Rectal smooth muscle tissue (tissue), 1 donor: ENCODE measurements around the gene AGAP2.

Experiments
- H3K27ac ChIP-seq: one replicate; pipeline ENCODE4 v1.7.0; 2013; ENCODE audit warnings: low read depth, low read length, inconsistent platforms
- H3K27me3 ChIP-seq: one replicate; pipeline ENCODE4 v1.7.0; 2013; ENCODE audit warnings: low read length; ENCODE audit not compliant: control insufficient read depth, insufficient read depth
- H3K36me3 ChIP-seq: one replicate; pipeline ENCODE4 v1.7.0; 2013; ENCODE audit warnings: low read length; ENCODE audit not compliant: control insufficient read depth, insufficient read depth
- H3K4me1 ChIP-seq: one replicate; pipeline ENCODE4 v1.7.0; 2013; ENCODE audit warnings: low read length; ENCODE audit not compliant: control insufficient read depth, insufficient read depth
- H3K4me3 ChIP-seq: one replicate; pipeline ENCODE4 v1.7.0; 2013; ENCODE audit warnings: low read length
- H3K9ac ChIP-seq: one replicate; pipeline ENCODE4 v1.7.0; 2013; ENCODE audit warnings: low read length

Gene AGAP2

DNA sequence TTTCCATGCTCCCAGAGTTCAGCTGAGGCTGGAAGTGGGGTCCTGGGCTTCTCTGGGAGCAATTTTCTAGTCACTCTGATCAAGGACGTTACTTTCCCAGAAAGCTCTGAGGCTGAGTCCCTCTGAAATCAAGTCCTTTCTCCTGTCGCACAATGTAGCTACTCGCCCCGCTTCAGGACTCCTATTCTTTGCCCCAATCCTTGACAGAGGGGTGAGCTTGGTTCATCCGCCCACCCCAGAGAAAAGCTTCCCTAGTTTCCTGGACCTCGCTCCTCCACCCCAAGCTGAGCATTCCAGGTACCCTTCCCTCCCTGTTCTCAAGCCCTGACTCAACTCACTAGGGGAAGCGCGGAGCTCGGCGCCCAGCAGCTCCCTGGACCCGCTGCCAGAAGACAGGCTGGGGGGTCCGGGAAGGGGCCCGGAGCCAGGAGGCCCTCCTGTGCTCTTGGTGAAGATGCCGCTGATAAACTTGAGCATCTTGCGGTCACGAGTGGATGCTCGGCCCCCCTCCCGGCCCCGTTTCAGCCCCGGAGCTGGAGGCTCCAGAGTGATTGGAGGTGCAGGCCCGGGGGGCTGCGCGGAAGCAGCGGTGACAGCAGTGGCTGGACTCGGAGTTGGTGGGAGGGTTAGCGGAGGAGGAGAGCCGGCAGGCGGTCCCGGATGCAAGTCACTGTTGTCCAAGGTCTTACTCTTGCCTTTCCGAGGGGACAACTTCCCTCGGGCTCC lies 1.6 kb downstream of the AGAP2 start:
- no peak overlapping the region for H3K4me3 ChIP-seq
- no peak overlapping the region for H3K27ac ChIP-seq
- H3K36me3 ChIP-seq, result no peaks in the 10 kb centered on the region
- no peaks in the 10 kb centered on the region for H3K4me1 ChIP-seq
- H3K9ac ChIP-seq, result no peak overlapping the region
- peaks cover 35% of the 10 kb centered on the region for H3K27me3 ChIP-seq

DNA sequence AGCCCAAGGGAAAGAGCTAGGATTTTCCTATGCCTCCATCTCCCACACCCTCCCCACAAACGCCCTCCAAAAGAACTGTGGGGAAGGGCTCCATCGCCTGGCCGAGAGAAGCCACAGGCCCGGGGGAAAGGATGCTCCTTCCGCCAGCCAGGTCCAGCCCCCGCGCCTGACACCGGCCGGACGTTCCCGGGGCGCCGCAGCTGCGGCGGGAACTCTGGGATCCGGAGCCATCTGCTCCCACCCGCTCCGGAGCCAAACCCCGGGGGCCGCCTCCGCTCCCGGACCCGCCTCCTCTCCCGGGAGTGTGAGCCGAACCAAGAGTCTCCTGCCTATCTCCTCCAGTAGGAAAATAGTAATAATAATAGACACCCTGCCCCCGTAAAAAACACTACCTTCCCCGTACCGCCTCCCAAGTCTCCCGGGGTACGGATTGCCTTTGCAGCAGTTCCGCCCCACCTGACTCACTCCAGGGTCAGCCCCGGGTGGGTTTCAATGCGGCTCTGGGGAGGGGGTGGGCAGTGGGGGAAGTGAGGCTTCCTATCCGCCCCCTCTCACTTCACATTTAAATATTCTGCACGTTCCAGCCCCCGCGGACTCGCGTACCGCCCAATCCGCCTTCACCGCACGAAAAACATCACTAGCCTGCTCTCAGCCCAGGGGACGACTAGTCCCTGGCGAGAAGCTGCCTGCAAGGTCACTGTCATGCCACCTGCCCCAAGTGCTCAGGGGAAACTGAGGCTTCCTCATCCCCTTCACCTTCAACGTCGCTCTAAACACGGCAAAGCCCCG lies 2.4 kb downstream of the AGAP2 start:
- no peak overlapping the region for H3K27ac ChIP-seq
- H3K4me1 ChIP-seq, result no peaks in the 10 kb centered on the region
- no peak overlapping the region for H3K4me3 ChIP-seq
- H3K9ac ChIP-seq, result no peak overlapping the region
- no peaks in the 10 kb centered on the region for H3K36me3 ChIP-seq
- H3K27me3 ChIP-seq, result peaks cover 35% of the 10 kb centered on the region

DNA sequence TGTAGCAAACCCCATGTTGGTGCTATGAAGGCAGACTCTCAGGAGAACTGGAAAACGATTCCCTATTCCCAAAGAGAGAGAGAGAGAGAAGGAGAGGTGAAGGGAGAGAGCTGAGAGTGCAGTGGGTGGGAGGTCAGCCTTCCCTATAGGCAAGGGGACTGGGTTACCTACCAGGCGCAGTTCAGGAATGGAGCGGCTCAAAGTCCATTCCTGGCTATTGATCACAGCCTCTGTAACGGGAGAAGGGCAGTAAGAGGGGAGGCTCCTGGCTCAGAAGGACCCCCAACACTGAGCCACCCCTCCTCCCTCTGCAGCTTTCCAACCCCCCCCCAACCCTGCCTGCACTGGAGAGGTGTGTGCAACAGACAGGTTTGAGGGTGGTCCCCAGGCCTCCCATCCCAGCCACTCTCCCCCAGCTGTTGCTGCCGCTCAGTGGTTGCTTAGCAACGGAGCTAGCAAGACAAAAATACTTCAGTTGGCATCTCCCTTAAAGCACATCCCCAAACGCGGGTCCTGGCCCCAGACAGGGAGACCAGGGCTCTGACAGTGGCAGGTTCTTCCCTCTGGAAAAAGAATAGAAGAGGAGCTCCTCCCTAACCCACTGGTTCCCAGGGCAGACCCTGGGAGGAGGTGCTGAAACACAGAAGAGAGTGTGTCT lies 3.2 kb downstream of the AGAP2 start:
- H3K9ac ChIP-seq, result no peak overlapping the region
- H3K4me3 ChIP-seq, result no peak overlapping the region
- H3K36me3 ChIP-seq, result no peaks in the 10 kb centered on the region
- H3K27ac ChIP-seq, result no peak overlapping the region
- H3K4me1 ChIP-seq, result no peaks in the 10 kb centered on the region
- peaks cover 35% of the 10 kb centered on the region for H3K27me3 ChIP-seq

DNA sequence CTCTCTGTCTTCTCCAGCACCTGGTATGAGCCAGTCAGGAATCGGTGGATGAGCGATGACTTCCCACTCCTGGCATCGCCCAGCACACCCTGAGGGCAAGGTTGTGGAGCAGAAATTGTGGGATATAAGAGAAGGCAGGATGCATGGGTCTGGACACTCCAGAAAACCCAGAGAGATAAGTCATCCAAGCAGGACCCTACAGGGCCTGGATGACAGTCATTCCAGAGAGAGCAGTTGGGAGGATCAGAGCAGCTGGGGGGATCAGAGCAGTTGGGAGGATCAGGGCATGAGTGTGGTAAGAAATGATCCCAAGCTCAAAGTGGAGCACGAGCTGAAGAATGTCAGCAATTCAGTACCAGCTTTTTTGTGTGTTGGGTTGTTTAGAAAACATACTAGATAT lies 4.0 kb downstream of the AGAP2 start:
- H3K4me3 ChIP-seq, result no peak overlapping the region
- no peak overlapping the region for H3K9ac ChIP-seq
- H3K27me3 ChIP-seq, result peaks cover 31% of the 10 kb centered on the region
- no peak overlapping the region for H3K27ac ChIP-seq
- H3K36me3 ChIP-seq, result no peaks in the 10 kb centered on the region
- H3K4me1 ChIP-seq, result no peaks in the 10 kb centered on the region

DNA sequence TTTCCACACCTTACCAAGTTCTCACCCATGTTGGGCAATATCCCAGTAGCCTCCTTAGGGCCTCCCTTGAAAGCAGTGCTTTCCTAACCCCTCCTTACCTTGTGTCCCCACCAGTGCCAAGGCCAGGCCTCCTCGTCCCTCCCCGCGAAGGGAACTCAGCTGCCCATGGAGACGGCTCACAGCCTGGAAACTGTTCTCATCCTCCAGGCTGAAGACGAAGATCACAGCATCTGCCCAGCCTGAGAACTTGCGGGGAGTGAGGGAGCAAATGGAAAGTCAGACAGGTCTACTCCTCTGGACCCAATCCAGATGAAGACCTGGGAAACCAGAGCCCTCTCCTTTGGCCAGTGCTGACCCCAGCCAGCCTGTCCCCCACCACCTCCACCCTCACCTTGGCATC lies 4.6 kb downstream of the AGAP2 start:
- H3K27me3 ChIP-seq, result peaks cover 25% of the 10 kb centered on the region
- no peak overlapping the region for H3K9ac ChIP-seq
- no peak overlapping the region for H3K4me3 ChIP-seq
- no peaks in the 10 kb centered on the region for H3K4me1 ChIP-seq
- no peaks in the 10 kb centered on the region for H3K36me3 ChIP-seq
- H3K27ac ChIP-seq, result no peak overlapping the region

DNA sequence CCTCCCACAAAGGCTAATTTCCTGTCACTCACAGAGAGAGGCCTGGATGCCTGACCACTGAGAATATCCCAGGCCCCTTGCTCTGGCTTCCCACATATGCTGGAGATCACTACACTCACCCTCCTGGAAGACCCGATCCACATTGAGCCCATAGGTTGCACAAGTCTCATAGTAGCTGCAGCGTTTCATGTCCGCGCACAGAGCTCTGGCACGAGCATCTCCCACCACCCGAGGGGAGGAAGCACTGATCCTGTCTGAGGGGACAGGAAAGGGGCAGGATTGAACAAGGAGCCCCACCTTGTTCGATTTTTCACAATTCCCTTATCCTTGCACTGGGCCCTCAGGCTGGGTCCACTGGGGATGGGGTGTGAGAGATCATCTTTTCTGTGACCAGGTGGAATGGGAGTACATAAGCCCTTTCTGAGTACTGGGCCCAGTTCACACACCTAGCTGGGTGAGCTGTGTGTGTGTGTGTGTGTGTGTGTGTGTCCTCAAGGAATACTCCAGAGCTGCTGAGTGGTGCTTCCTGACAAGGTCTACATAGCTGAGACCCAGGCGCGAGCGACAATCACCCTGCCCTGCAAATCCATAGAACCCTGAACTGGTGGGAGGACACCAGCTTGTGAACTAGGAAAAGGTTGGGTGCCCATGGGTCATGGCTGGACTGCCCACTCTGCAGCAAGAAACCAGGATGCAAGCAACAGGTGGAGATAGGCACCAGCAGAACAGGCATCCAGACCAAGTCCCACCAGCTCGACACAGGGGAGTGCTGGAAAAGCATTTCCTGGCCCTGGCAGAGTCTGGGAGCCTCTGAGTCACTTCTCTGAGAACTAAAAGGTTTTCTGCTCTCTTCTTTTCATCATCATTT lies 5.6 kb downstream of the AGAP2 start:
- Histone ChIP-seq H3K27me3 (peaks cover 25% of the 10 kb centered on the region), H3K27ac (no peak overlapping the region), H3K4me1 (no peaks in the 10 kb centered on the region), H3K9ac (no peak overlapping the region), H3K36me3 (no peaks in the 10 kb centered on the region), H3K4me3 (no peak overlapping the region)

DNA sequence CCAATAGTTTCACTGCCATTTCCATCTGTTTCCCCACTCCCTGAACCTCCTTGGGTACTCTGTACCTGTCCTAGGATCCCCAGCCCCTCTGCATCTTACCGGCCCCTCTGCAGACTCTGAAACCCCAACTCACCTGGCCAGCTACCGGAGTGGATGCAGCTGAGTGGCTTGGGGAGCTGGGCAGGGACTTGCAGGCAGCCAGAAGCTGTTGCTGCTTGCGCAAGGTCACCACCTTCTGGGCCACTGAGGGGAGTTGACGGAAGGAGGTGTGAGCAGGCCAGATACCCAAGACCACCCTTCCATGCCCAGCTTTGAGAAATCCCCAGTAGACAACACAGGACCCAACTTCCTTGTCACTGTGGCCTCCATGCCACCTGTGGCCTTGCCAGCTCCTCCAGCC lies 6.3 kb downstream of the AGAP2 start:
- no peak overlapping the region for H3K9ac ChIP-seq
- H3K27me3 ChIP-seq, result peaks cover 26% of the 10 kb centered on the region
- no peaks in the 10 kb centered on the region for H3K36me3 ChIP-seq
- H3K4me1 ChIP-seq, result no peaks in the 10 kb centered on the region
- H3K4me3 ChIP-seq, result no peak overlapping the region
- no peak overlapping the region for H3K27ac ChIP-seq

DNA sequence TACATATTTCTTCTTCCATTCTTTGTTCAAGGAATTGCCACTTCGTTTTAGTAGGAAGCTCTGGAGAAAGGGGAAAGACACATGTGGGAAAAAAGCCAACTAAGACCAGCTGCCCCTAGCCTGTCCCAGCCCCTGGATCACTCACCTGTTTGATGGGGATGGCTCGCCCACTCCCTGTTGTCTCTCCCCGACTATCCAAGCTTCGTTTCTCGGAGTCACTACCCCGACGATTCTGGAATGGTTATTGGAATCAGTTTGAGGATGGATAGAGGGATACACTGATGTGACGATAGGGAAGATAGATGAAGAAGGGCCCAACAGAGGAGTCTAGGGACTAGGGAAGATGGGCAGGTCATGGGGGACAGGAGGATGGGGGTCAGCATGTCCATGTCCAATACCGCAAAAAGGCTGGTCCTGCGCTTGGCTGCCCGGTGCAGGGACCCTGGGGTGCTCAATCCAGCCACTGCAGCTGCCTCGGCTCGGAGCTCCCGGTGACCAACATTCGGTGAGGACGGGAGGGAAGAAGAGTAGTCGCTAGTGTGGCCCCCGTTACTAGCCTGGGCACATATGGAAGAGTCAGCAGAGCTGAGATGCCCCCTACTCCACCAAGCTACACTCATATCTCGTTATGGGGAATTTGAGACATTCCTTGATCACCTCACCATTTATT lies 7.0 kb downstream of the AGAP2 start:
- H3K27me3 ChIP-seq, result peaks cover 22% of the 10 kb centered on the region
- no peaks in the 10 kb centered on the region for H3K4me1 ChIP-seq
- H3K4me3 ChIP-seq, result no peak overlapping the region
- no peaks in the 10 kb centered on the region for H3K36me3 ChIP-seq
- H3K27ac ChIP-seq, result no peak overlapping the region
- no peak overlapping the region for H3K9ac ChIP-seq

DNA sequence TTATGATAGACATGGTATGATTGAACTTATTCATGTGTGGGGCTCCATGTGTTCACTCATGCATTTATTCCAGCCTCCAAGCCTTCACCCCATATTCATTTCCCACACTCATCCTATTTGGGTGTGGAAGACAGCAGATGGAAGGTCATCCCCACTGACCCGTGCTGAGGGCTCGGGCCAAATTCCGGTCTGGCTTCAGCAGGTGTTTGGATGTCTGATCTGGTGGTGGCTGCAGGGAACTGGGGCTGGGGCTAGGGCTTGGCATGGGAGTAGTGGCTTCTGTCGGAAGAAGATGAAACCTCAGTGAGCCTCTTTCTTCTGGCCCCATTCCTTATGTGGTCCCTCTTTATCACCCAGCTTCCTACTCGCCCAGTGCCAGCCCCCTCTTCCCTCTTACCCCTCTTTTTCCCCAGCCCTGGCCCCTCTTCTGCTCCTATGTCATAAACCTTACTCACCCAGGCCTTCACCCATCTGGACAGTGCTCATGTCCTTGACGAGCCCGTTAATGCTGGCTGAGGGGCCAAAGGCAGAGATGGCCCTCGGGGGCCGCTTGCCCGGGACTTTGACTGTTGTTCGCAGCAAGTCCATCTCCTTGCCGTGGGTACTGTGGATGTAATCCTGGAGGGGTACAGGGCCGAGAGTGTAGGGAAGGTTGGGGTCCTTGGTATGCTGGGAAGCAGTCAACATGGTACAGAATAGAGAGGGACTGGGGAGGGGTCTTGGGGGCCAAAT lies 8.0 kb downstream of the AGAP2 start:
- H3K4me1 ChIP-seq, result no peaks in the 10 kb centered on the region
- no peak overlapping the region for H3K9ac ChIP-seq
- H3K4me3 ChIP-seq, result no peak overlapping the region
- H3K27ac ChIP-seq, result no peak overlapping the region
- peaks cover 17% of the 10 kb centered on the region for H3K27me3 ChIP-seq
- H3K36me3 ChIP-seq, result no peaks in the 10 kb centered on the region

DNA sequence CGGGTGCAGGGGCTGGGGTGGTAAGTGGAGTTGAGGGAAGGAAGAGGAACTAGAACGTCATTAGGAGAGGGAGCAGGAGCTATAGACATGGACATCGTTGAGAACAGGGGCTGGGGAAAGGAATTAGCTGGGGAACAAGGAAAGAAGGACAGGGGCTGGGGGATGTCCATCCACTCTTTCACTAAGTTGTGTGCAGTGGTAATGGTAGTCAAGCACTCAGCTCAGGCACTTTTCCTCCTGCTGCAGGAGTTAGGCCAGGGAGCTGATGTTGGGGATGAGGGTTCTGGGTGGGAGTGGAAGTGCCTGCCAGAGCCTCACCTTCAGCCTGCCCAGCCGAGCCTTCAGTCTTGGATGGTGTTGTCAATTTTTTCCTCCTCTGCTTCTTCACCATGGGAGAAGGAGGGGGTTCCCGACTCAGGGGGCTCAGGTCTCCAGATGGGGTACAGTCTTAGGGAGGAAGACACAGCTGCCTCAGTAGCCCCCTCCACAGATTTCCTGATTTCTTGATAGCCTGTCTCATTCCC lies 9.2 kb downstream of the AGAP2 start:
- Histone ChIP-seq H3K9ac (no peak overlapping the region), H3K4me1 (no peaks in the 10 kb centered on the region), H3K4me3 (no peak overlapping the region), H3K27ac (no peak overlapping the region), H3K27me3 (peaks cover 12% of the 10 kb centered on the region), H3K36me3 (no peaks in the 10 kb centered on the region)

DNA sequence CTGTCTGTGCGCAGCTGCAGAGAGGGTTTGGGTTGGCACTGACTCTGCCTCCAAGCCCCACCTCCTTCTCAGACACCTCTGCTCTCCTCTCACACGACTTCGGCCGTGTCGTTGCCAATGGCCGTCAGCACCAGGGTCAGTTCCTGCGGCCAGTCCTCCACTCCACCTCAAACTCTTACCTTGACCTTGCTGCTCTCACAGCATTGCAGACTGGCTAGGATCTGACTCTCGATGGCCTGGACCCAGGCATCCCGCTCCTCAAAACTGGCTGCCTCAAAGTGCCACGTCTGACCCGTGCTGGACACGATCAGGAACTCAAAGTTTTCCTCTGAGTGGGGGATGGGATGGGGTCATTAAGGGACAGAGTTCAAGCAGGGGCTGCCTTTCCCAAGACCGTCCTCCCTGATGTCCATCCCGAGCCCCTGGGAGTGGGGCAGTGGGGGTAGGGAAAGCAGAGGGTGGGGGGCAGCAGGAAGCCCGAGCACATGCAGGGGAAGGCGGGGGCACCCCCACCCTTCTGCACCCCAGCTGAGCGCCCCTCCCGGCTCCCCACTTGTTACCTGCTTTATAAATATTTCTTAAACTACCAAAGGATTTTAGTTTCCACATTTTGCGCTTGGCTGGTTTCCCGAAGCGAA lies 10.7 kb downstream of the AGAP2 start:
- Histone ChIP-seq H3K27ac (no peak overlapping the region), H3K27me3 (peaks cover 11% of the 10 kb centered on the region), H3K4me1 (no peaks in the 10 kb centered on the region), H3K4me3 (no peak overlapping the region), H3K36me3 (no peaks in the 10 kb centered on the region), H3K9ac (no peak overlapping the region)
